Vagina (tissue), 2 donors: ENCODE data around the gene TCF4. TPM values are rescaled to one million over a fixed set of nuclear protein-coding genes. Genes with fewer than 3 reads are reported as not detected.

Source experiments
- DNase-seq, 2 donors: peaks; one replicate each; pipeline ENCODE4 v3.0.0-alpha.2; 2017; ENCODE audit errors: extremely low spot score in 2 of 2
- H3K27ac ChIP-seq: fragments of 200-600 bp; sonication (generic); one replicate; pipeline ENCODE4 v1.5.1; 2019
- H3K27me3 ChIP-seq: fragments of 200-600 bp; sonication (generic); one replicate; pipeline ENCODE4 v1.5.1; 2019
- H3K36me3 ChIP-seq, 2 donors: fragments of 200-600 bp; sonication (generic); one replicate each; pipeline ENCODE4 v1.5.1; 2017 to 2019
- H3K4me1 ChIP-seq: fragments of 200-600 bp; sonication (generic); one replicate; pipeline ENCODE4 v1.5.1; 2019
- H3K4me3 ChIP-seq, 2 donors: fragments of 200-600 bp; sonication (generic); 1 replicate in 1 of 2; 2 replicates in 1 of 2; pipeline ENCODE4 v1.5.1; 2016 to 2019
- H3K9me3 ChIP-seq: fragments of 200-600 bp; sonication (generic); one replicate; pipeline ENCODE4 v1.5.1; 2019
- CTCF ChIP-seq, 3 experiments: fragments of 450-650 bp in 2 of 3; fragments of 200-600 bp in 1 of 3; sonication (generic) in 1 of 3; IDR thresholded peaks; one replicate each; pipeline ENCODE4 v1.5.1; 2017 to 2019; ENCODE audit warnings: antibody characterized with exemption in 3 of 3, mild to moderate bottlenecking in 2 of 3, moderate library complexity in 2 of 3
- POLR2A ChIP-seq, 2 donors: fragments of 450-650 bp; IDR thresholded peaks; one replicate each; pipeline ENCODE4 v1.6.1; 2017; ENCODE audit warnings: antibody characterized with exemption in 2 of 2, mild to moderate bottlenecking in 2 of 2, moderate library complexity in 2 of 2
- POLR2AphosphoS5 ChIP-seq, 2 donors: sonication (generic); formaldehyde crosslinking; IDR thresholded peaks; one replicate each; pipeline ENCODE4 v1.9.0; 2017; ENCODE audit warnings: antibody characterized with exemption in 2 of 2, mild to moderate bottlenecking in 2 of 2, low read depth in 1 of 2; ENCODE audit not compliant: insufficient read depth in 1 of 2
- intact Hi-C: fragments of 100-400 bp; cut with DNase I; formaldehyde crosslinking; loops from one replicate; pipeline ENCODE4 v1.15.1; 2023
- total RNA-seq: library from RNA; depleted of rRNA; stranded (reverse); fragments of >200 nt; gene quantifications from one replicate; pipeline ENCODE4 v1.2.3, GENCODE V29; 2016

Gene TCF4
- total RNA-seq, 1 donor from 2014 or later = 105 TPM

DNA sequence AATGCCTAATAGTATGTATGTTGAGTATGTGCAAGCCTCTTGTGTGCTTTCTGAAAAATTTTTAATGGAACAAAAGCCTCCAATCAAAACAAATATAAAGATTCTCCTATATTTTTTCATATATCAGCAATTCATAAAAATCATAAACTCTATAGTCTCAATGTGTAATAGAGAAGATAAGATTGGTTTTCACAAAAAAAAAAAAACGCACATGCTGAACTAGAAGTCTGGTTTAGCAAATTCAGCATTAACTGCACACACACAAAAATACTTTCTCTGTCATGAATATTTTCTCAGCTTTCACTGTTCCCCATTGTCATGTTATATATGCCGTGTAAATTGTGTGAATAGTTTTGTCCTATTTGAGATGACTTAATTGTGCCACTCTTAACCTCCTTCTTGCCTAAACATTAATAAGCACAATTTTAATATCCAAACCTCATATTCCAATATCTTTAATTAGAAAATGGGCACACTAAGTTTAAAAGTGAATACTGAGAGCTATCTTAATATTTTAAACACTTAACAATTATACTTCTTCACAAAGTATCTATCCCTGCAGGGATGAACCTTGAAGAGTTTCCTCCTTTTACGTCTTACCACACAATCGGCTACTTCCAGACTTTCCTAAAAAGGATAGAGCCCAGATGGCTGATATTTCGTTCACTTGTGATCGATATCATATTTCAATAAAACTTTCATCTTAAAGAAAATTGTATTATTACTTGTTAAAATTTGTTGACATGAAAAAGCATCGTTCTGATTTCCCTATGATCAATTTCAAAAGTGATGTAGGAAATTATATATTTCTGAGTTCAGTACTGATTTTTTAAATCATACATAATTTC is 242.7 kb downstream of the TCF4 start:
- no peak overlapping the region for H3K4me3 ChIP-seq
- TF ChIP-seq POLR2AphosphoS5 (IDR thresholded peaks at IDR 0.05; ENCODE audit: insufficient read depth in 1 of 2, low read depth in 1 of 2) (no peak), POLR2A (IDR thresholded peaks at IDR 0.05) (no peak), CTCF (IDR thresholded peaks at IDR 0.05) (no peak)
- no peaks in the 10 kb centered on the region for H3K27me3 ChIP-seq
- DNase-seq = no peak
- no peaks in the 10 kb centered on the region for H3K36me3 ChIP-seq
- intact Hi-C loops = no loop called here
- no peaks in the 10 kb centered on the region for H3K9me3 ChIP-seq
- H3K4me1 ChIP-seq = peaks cover 13% of the 10 kb centered on the region
- no peak overlapping the region for H3K27ac ChIP-seq

DNA sequence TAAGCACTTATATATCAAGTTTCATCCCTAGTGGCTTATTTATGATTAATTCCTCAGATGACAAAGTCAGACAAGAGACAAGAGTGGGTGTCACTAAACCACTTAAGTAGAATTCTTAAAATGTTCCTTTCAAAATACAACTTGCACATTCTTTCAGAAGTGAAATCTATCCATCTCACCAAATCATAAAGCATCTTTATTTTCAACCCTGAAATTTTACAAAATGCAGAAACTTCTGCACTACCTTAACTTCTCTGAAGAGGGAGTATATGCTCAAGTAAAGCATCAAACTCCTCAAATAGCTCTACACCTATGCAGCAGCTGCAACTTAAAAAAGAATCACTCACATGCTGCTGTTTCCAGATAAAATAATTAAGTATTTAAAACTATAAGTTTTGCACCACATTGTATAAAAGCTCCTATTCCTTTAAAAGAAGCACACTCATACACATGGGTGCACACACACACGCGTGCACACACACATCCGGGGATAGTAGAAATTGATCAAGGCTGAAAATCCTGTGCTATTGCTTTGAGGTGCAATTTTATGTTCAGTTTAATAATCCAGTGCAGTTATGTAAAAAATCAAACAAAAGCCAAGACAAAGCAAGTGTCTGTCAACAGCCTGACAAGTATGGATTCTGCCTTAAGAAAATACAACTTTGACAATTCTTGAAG is 244.5 kb downstream of the TCF4 start:
- no peak for DNase-seq
- Histone ChIP-seq H3K4me1 (peaks cover 5% of the 10 kb centered on the region), H3K9me3 (no peaks in the 10 kb centered on the region), H3K36me3 (no peaks in the 10 kb centered on the region), H3K27me3 (no peaks in the 10 kb centered on the region), H3K27ac (no peak overlapping the region), H3K4me3 (no peak overlapping the region)
- intact Hi-C loops = no loop called here
- peak; percentile 12 to 44 (median 42) for TF ChIP-seq CTCF (IDR thresholded peaks at IDR 0.05)
- TF ChIP-seq POLR2AphosphoS5 (IDR thresholded peaks at IDR 0.05; ENCODE audit: insufficient read depth in 1 of 2, low read depth in 1 of 2) = no peak

DNA sequence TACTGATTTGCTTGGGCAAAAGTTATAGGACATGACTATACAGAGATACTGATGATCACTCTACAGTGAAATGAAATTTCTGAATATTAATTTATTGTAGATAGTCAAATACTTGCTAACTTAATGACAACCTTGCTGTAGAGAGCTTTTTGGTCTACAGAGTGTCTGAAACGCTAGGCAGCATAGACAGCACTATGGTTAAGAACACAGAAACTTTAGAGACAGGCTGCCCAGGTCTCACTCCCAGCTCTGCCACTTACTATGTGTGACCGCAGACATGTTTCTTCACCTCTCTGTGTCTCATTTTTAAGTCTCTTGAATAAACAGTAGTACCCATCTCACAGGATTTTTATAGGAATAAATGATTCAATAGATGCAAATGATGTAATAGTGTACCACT is 247.0 kb downstream of the TCF4 start:
- H3K36me3 ChIP-seq = no peaks in the 10 kb centered on the region
- H3K4me1 ChIP-seq = peaks cover 5% of the 10 kb centered on the region
- no peak overlapping the region for H3K4me3 ChIP-seq
- TF ChIP-seq POLR2AphosphoS5 (IDR thresholded peaks at IDR 0.05; ENCODE audit: insufficient read depth in 1 of 2, low read depth in 1 of 2) = no peak
- no peak for TF ChIP-seq CTCF (IDR thresholded peaks at IDR 0.05)
- TF ChIP-seq POLR2A (IDR thresholded peaks at IDR 0.05) = no peak
- H3K27ac ChIP-seq = no peak overlapping the region
- H3K9me3 ChIP-seq = no peaks in the 10 kb centered on the region
- intact Hi-C loops = no loop called here
- H3K27me3 ChIP-seq = no peaks in the 10 kb centered on the region
- DNase-seq = no peak

DNA sequence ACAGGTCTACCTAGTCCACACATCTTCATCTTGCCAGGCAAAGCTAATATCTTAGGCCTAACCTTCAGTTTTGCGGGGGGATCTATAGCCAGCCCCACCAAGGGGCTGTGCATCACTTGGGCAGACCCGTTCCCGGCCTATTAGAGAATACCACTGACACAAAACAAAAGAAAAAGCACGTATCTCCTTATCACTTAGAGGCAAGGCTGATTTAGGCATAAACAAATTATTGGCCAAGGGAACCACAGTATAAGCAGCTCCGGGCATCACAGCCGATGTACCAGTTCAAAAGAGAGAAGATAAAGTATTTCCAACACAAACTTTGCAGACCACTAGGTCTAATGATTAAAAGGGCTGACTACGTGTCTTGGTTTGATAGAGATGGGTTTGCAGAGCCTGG is 248.0 kb downstream of the TCF4 start:
- H3K36me3 ChIP-seq = no peaks in the 10 kb centered on the region
- H3K27ac ChIP-seq = peak overlapping the region; percentile 15
- no peaks in the 10 kb centered on the region for H3K27me3 ChIP-seq
- peaks cover 6% of the 10 kb centered on the region for H3K4me1 ChIP-seq
- DNase-seq = no peak
- H3K9me3 ChIP-seq = no peaks in the 10 kb centered on the region
- TF ChIP-seq CTCF (IDR thresholded peaks at IDR 0.05) (no peak), POLR2AphosphoS5 (IDR thresholded peaks at IDR 0.05; ENCODE audit: insufficient read depth in 1 of 2, low read depth in 1 of 2) (no peak), POLR2A (IDR thresholded peaks at IDR 0.05) (no peak)
- H3K4me3 ChIP-seq = no peak overlapping the region
- intact Hi-C loops = no loop called here
